NB4 (cell line): ENCODE measurements around the gene HMCES.
A peak's percentile ranks its signal among the peaks of the same experiment; 100 is the strongest.
"Not testable (repeated sequence)": the region's sequence is repeated elsewhere in the genome, so short reads cannot be mapped to it uniquely, and the experiment has no call there.

ENCODE experiments used
- DNase-seq: peaks from one replicate; pipeline ENCODE4 v3.0.0; 2010; ENCODE audit warnings: low read depth
- H3K4me3 ChIP-seq: one replicate; pipeline ENCODE4 v1.5.1; 2011; ENCODE audit warnings: mild to moderate bottlenecking, low read depth, low read length, moderate library complexity
- CTCF ChIP-seq: IDR thresholded peaks from one replicate; pipeline ENCODE4 v1.5.1; 2012; ENCODE audit warnings: low read depth, low read length
- MAX ChIP-seq: IDR thresholded peaks from 2 replicates; pipeline ENCODE4 v1.6.1; 2011; ENCODE audit warnings: low read depth, low read length
- MYC ChIP-seq: IDR thresholded peaks from 2 replicates; pipeline ENCODE4 v1.6.1; 2011; ENCODE audit warnings: low read depth, low read length
- POLR2A ChIP-seq: IDR thresholded peaks from 2 replicates; pipeline ENCODE4 v1.6.1; 2011; ENCODE audit warnings: mild to moderate bottlenecking; ENCODE audit not compliant: insufficient read length; ENCODE audit errors: extremely low read depth

The HMCES gene

GRCh38 chr3:129345281-129345680 lies 66.6 kb downstream of the HMCES start:
- no peak for TF ChIP-seq POLR2A
- TF ChIP-seq MYC, result no peak
- TF ChIP-seq MAX, result no peak
- no peak for TF ChIP-seq CTCF
- no peak for DNase-seq

DNA sequence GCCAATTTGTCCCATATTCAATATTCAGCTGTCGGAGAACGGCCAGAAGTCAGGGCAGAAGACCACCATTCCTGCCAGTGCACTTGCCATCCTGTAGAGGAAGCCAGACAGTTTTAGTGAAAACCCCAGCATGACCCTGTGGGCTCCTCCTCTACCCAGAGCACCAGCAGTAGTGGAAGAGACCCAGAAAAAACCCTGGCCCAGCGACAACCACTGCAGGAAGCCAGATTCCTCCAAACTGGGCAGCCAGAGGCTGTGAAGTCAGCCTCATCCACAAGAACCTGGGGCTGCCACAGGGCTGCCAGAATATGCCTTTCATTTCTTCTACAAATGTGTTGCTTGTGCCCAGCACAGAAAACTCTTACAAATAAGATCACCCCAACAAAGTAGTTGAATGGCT lies 67.3 kb downstream of the HMCES start:
- TF ChIP-seq MYC, result no peak
- TF ChIP-seq POLR2A, result no peak
- no peak for TF ChIP-seq MAX
- DNase-seq, result no peak
- no peak overlapping the region for H3K4me3 ChIP-seq

More at GRCh38 chr3:129345281-129345680, 66.6 kb downstream of the HMCES start:
- H3K4me3 ChIP-seq, result no peak overlapping the region

GRCh38 chr3:129346695-129347457 lies 68.2 kb downstream of the HMCES start:
- TF ChIP-seq MYC (no peak), POLR2A (no peak), MAX (no peak), CTCF (no peak)
- DNase-seq, result no peak
- no peak overlapping the region for H3K4me3 ChIP-seq

DNA sequence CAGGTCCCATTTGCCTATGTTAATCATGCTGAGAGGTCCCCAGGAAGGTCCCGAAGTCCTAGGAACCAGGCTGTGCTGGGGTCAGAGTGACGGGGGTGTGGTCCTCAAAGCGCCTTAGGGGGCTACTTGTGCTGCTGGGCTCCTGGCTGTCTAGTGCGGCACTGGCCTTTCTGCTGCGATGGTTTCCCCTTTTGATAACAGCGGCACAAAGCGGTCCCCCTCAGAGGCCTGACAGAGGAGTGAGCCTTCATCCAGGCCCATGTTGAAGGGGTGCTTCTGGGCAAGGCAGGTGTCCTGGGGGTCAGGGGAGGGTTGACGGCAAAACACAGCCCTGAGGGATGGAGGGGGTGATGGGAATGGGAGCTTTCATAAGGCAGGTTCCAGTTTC lies 68.8 kb downstream of the HMCES start:
- TF ChIP-seq POLR2A (no peak), MAX (no peak), MYC (no peak), CTCF (no peak)
- DNase-seq, result no peak
- H3K4me3 ChIP-seq, result no peak overlapping the region

DNA sequence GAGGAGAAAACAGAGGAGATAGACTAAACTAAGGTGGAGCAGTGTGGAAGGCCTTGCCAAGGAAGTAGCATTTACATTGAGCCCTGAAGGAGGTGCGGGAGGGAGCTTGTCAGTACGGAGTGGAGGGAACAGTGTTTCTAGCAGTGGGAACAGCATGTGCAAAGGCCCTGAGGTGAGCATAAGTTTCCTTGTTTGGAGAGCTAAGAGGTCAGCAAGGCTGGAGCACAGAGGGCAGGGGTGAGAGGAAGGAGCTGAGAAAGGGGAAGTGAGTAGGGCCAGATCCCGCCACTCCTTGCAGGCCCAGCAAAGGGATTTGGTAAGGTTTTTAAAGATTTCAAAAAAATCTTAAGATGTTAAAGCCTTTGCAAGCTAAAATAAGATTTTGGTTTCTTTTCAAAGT lies 70.1 kb downstream of the HMCES start:
- TF ChIP-seq MAX (no peak), CTCF (no peak), POLR2A (no peak), MYC (no peak)
- DNase-seq, result peak; percentile 46

DNA sequence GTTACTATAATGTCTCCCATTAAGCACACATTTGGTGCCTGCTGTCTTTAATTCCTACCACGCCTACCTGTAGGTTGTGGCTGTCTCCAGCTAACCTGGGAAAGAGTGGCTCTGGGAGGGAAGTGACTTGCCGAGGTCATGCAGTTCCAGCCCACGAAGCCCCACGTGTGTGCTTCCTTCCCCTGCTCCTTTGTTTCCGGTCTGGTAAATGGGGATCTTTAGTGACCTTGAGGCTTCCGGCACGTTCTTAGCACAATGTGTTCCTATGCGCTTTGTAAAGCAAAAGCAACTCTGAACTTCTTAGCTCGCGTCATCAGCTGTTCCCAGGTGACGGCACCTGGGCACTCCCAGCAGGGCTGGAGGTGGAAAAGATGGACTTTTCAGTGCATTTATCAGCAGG lies 70.5 kb downstream of the HMCES start:
- H3K4me3 ChIP-seq, DNase-seq: not testable (repeated sequence)

More for the DNA sequence above, 70.1 kb downstream of the HMCES start:
- no peak overlapping the region for H3K4me3 ChIP-seq

GRCh38 chr3:129349791-129350190 lies 71.1 kb downstream of the HMCES start:
- DNase-seq, result no peak
- H3K4me3 ChIP-seq, result no peak overlapping the region
- TF ChIP-seq POLR2A (no peak), MAX (no peak), CTCF (no peak), MYC (no peak)
